ENCODE results near the gene CSHL1.
"Not testable (repeated sequence)": the region's sequence is repeated elsewhere in the genome, so short reads cannot be mapped to it uniquely, and the experiment has no call there.

- TF ChIP-seq CTCF, POLR2AphosphoS5, POLR2A, EP300 (IDR thresholded peaks at IDR 0.05): not testable (repeated sequence)
Measured at GRCh38 chr17:63909586-63909985, 1.5 kb downstream of the CSHL1 start.

All from suprapubic skin (tissue), 4 donors.